Mesenchymal stem cell (in vitro differentiated cells and primary cell): ENCODE results near the gene MRPS18C.

Source experiments
- DNase-seq: peaks from one replicate; pipeline ENCODE4 v3.0.0-alpha.2; 2013
- H2AFZ ChIP-seq: one replicate; pipeline ENCODE4 v1.6.1; 2013; ENCODE audit warnings: low read depth, mild to moderate bottlenecking, control low read depth, inconsistent platforms, low read length, moderate library complexity
- H2AK5ac ChIP-seq: 2 replicates; pipeline ENCODE4 v1.6.1; 2013; ENCODE audit warnings: low read length, moderate library complexity, mild to moderate bottlenecking, inconsistent platforms; ENCODE audit not compliant: severe bottlenecking
- H2BK120ac ChIP-seq: one replicate; pipeline ENCODE4 v1.6.1; 2013; ENCODE audit warnings: low read depth, mild to moderate bottlenecking, inconsistent platforms, low read length, moderate library complexity
- H2BK12ac ChIP-seq, 2 experiments: one replicate each; pipeline ENCODE4 v1.6.1; 2013; ENCODE audit warnings: inconsistent platforms in 2 of 2, low read length in 2 of 2, mild to moderate bottlenecking in 2 of 2, moderate library complexity in 2 of 2, control low read depth in 1 of 2
- H2BK15ac ChIP-seq: one replicate; pipeline ENCODE4 v1.6.1; 2013; ENCODE audit warnings: mild to moderate bottlenecking, low read depth, inconsistent platforms; ENCODE audit not compliant: poor library complexity, severe bottlenecking
- H2BK5ac ChIP-seq: 2 replicates; pipeline ENCODE4 v1.6.1; 2013; ENCODE audit warnings: low read depth, mild to moderate bottlenecking, low read length, control low read depth, inconsistent platforms; ENCODE audit not compliant: poor library complexity, severe bottlenecking
- H3K14ac ChIP-seq, 2 experiments: one replicate each; pipeline ENCODE4 v1.6.1; 2013; ENCODE audit warnings: inconsistent platforms in 2 of 2, low read length in 2 of 2, control low read depth in 1 of 2, mild to moderate bottlenecking in 1 of 2, moderate library complexity in 1 of 2
- H3K18ac ChIP-seq, 2 experiments: one replicate each; pipeline ENCODE4 v1.6.1; 2013; ENCODE audit warnings: inconsistent platforms in 2 of 2, low read length in 2 of 2, control low read depth in 1 of 2, low read depth in 1 of 2, mild to moderate bottlenecking in 1 of 2
- H3K23ac ChIP-seq, 2 experiments: one replicate each; pipeline ENCODE4 v1.6.1; 2013; ENCODE audit warnings: inconsistent platforms in 2 of 2, low read length in 2 of 2, mild to moderate bottlenecking in 2 of 2, moderate library complexity in 2 of 2, control low read depth in 1 of 2
- H3K27ac ChIP-seq: 2 replicates; pipeline ENCODE4 v1.5.1; 2013; ENCODE audit warnings: mild to moderate bottlenecking, moderate library complexity, low read length, control low read depth, inconsistent platforms; ENCODE audit not compliant: poor library complexity, severe bottlenecking
- H3K27me3 ChIP-seq, 2 experiments: 2 replicates each; pipeline versions ENCODE4 v1.6.1 to v1.7.0; 2013; ENCODE audit warnings: low read length in 2 of 2, mild to moderate bottlenecking in 2 of 2, moderate library complexity in 2 of 2, control low read depth in 1 of 2, inconsistent platforms in 1 of 2; ENCODE audit not compliant: control insufficient read depth in 1 of 2, insufficient read depth in 1 of 2
- H3K36me3 ChIP-seq, 2 experiments: 2 replicates each; pipeline versions ENCODE4 v1.6.1 to v1.7.0; 2013; ENCODE audit warnings: low read length in 2 of 2, control low read depth in 1 of 2, inconsistent platforms in 1 of 2, low read depth in 1 of 2, mild to moderate bottlenecking in 1 of 2; ENCODE audit not compliant: insufficient read depth in 2 of 2, control insufficient read depth in 1 of 2
- H3K4ac ChIP-seq, 2 experiments: one replicate each; pipeline ENCODE4 v1.6.1; 2013; ENCODE audit warnings: inconsistent platforms in 2 of 2, low read length in 2 of 2, mild to moderate bottlenecking in 2 of 2, moderate library complexity in 2 of 2, control low read depth in 1 of 2, low read depth in 1 of 2
- H3K4me1 ChIP-seq: 2 replicates; pipeline ENCODE4 v1.6.1; 2013; ENCODE audit warnings: low read depth, low read length, control low read depth; ENCODE audit not compliant: control insufficient read depth, insufficient read depth
- H3K4me2 ChIP-seq: 2 replicates; pipeline ENCODE4 v1.6.1; 2013; ENCODE audit warnings: low read length, mild to moderate bottlenecking, inconsistent platforms; ENCODE audit not compliant: poor library complexity, severe bottlenecking
- H3K4me3 ChIP-seq, 2 experiments: 2 replicates each; pipeline versions ENCODE4 v1.5.1 to v1.7.0; 2013; ENCODE audit warnings: low read length in 2 of 2, mild to moderate bottlenecking in 2 of 2, control low read depth in 1 of 2, low read depth in 1 of 2; ENCODE audit not compliant: insufficient read depth in 1 of 2
- H3K79me1 ChIP-seq: replicated peaks from 2 replicates; pipeline ENCODE4 v1.6.1; 2013; ENCODE audit warnings: mild to moderate bottlenecking, control low read depth, low read length, inconsistent platforms; ENCODE audit not compliant: poor library complexity, severe bottlenecking
- H3K9ac ChIP-seq: 2 replicates; pipeline ENCODE4 v1.7.0; 2013; ENCODE audit warnings: mild to moderate bottlenecking, low read length, moderate library complexity
- H3K9me3 ChIP-seq: 2 replicates; pipeline ENCODE4 v1.7.0; 2013; ENCODE audit warnings: mild to moderate bottlenecking, low read length; ENCODE audit not compliant: control insufficient read depth
- H4K8ac ChIP-seq: one replicate; pipeline ENCODE4 v1.6.1; 2013; ENCODE audit warnings: inconsistent platforms, mild to moderate bottlenecking, low read length, moderate library complexity
- H4K91ac ChIP-seq: one replicate; pipeline ENCODE4 v1.6.1; 2013; ENCODE audit warnings: mild to moderate bottlenecking, low read length, inconsistent platforms
- WGBS: methylation state at CpG from one replicate; pipeline ENCODE4 v1.1.7; 2013; ENCODE audit warnings: mixed read lengths; 5-methylcytosine and 5-hydroxymethylcytosine counted together

Gene MRPS18C

DNA sequence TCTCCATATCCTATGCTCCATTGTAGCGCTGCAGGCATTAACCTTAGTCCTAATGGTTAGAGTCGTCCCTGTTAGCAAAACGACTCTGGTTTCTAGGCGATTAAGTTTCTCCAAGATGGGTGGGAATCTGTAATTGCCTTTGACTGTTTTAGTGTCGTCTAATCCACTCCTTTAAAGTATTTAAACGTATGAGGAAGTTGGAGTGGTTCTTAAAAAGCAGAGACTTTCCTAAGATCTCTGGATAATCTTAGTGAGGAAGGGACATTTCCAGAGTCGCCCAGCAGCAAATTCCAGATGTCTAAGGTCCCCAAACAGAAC is 285 bp downstream of the MRPS18C start:
- Histone ChIP-seq H2BK120ac (no peak overlapping the region), H2BK5ac (no peak overlapping the region), H3K9me3 (no peaks in the 10 kb centered on the region), H3K23ac (no peak overlapping the region), H3K79me1 (peaks cover 15% of the 10 kb centered on the region), H3K27ac (peak overlapping the region; percentile 45), H3K36me3 (peaks cover 9 to 59% of the 10 kb centered on the region in 2 experiments), H3K18ac (peak overlapping the region in 1 of 2 experiments; percentile 92), H3K4ac (peak overlapping the region in 1 of 2 experiments; percentile 60), H3K4me1 (peaks cover 3% of the 10 kb centered on the region), H3K27me3 (no peaks in the 10 kb centered on the region), H2AK5ac (no peak overlapping the region), H3K14ac (no peak overlapping the region), H2BK12ac (no peak overlapping the region), H4K91ac (no peak overlapping the region), H3K4me3 (peak overlapping the region; percentile 66 to 97), H2AFZ (peak overlapping the region; percentile 88), H4K8ac (peak overlapping the region; percentile 70), H2BK15ac (no peak overlapping the region), H3K9ac (peak overlapping the region; percentile 96), H3K4me2 (peak overlapping the region; percentile 82)
- no peak for DNase-seq
- WGBS, result under 1% methylated on average over 5 of the region's 7 CpGs

DNA sequence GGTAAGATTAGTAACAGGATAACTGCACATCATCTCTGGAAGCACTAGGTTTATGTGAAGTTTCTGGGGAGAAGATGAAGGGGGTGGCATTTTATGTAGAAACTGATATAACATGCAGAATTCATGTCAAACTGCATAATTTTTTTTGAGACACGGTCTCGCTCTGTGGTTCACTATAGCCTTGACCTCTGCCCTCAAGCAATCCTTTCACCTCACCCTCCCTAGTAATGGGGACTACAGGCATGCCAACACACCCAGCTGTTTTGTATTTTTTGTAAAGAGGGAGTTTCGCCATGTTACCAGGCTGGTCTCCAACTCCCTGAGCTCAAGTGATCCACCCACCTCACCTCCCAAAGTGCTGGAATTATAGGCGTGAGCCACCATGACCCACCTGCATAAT is 17.6 kb downstream of the MRPS18C start:
- Histone ChIP-seq H3K18ac (no peak overlapping the region), H2BK5ac (no peak overlapping the region), H3K79me1 (peaks cover 9% of the 10 kb centered on the region), H2AFZ (no peak overlapping the region), H3K14ac (no peak overlapping the region), H3K36me3 (peaks cover 15 to 61% of the 10 kb centered on the region in 2 experiments), H3K4ac (no peak overlapping the region), H2BK12ac (no peak overlapping the region), H4K91ac (no peak overlapping the region), H2BK120ac (no peak overlapping the region), H3K23ac (no peak overlapping the region), H3K4me1 (no peaks in the 10 kb centered on the region), H4K8ac (no peak overlapping the region), H3K27ac (no peak overlapping the region), H2BK15ac (no peak overlapping the region), H3K9ac (no peak overlapping the region), H3K9me3 (no peaks in the 10 kb centered on the region), H3K4me3 (no peak overlapping the region), H2AK5ac (no peak overlapping the region), H3K27me3 (no peaks in the 10 kb centered on the region), H3K4me2 (no peak overlapping the region)
- 74% methylated on average over 4 of the region's 4 CpGs for WGBS
- DNase-seq, result no peak

- Histone ChIP-seq H3K27me3 (no peaks in the 10 kb centered on the region), H3K4me3 (no peak overlapping the region), H2AFZ (no peak overlapping the region), H2AK5ac (no peak overlapping the region), H4K91ac (no peak overlapping the region), H3K14ac (no peak overlapping the region), H4K8ac (no peak overlapping the region), H2BK5ac (no peak overlapping the region), H2BK12ac (no peak overlapping the region), H3K79me1 (peaks cover 9% of the 10 kb centered on the region), H3K9me3 (no peaks in the 10 kb centered on the region), H3K4ac (no peak overlapping the region), H3K27ac (no peak overlapping the region), H3K23ac (no peak overlapping the region), H2BK120ac (no peak overlapping the region), H2BK15ac (no peak overlapping the region), H3K9ac (no peak overlapping the region), H3K18ac (no peak overlapping the region), H3K4me2 (no peak overlapping the region), H3K36me3 (peaks cover 15 to 55% of the 10 kb centered on the region in 2 experiments), H3K4me1 (no peaks in the 10 kb centered on the region)
- WGBS, result 100% methylated on average over 1 of the region's 2 CpGs
- DNase-seq, result no peak
Observed at GRCh38 chr4:83473966-83474365, 18.1 kb downstream of the MRPS18C start.

DNA sequence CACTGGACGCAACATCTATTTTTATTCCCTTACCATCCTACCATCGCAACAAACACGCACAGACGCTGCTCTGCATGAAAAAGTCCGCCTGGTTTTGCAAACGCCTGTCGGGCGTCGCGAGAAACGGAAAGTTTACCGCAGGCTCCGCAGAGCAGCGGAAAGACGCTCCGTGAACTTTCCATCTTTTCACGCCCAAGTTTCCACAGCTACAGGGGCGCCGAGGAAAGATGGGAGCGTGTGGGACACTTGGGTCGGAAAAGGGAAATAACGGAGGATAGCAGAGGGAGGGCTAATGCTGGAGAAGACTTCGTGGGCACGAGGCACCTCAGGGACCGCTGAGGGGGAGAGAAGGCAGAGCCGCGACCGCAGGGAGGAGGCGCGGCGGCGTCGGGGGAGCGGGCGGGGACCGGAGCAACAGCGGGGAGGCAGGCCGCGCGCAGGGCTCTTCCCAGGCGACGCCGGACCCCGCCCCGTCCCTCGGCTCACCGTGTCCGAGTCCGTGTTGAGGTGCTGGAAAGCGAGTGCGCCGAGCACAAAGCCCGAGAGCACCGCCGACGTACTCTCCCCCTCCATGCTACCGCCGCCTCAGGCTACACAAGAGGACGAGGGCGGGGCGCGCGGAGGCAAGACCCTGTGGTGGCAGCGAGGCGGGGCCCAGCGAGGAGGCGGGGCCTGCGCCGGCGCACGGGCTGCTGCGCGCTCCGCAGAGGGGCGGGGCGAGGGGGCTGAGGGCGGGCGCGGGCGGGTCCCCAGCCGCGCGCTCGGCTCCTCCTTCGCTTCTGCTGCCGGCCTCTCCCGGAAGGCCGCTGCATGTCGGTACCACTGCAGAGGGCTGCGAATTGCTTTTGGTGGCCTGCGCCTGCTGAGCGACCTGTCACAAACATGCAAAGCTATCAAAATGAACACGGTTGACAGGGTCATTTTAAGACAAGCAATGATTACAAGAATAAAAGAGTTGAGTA is 28.9 kb downstream of the MRPS18C start, which contains the start of gene ABRAXAS1:
Gene ABRAXAS1, minus strand, starts transcription at position 601 of the 962 bp plus-strand sequence. Its CDS starts 28 bp downstream, at position 573.
- Histone ChIP-seq H3K4me3 (peak within 1 kb of the TSS; percentile 75 to 84), H3K4me1 (no peaks in the 10 kb centered on the region), H4K8ac (peak within 1 kb of the TSS; percentile 82), H3K9me3 (no peaks in the 10 kb centered on the region), H3K79me1 (peaks cover 14% of the 10 kb centered on the region), H2BK12ac (peak within 1 kb of the TSS in 1 of 2 experiments; percentile 90), H3K27ac (peak within 1 kb of the TSS; percentile 74), H4K91ac (peak within 1 kb of the TSS; percentile 9), H3K4ac (peak within 1 kb of the TSS in 1 of 2 experiments; percentile 62), H3K14ac (peak within 1 kb of the TSS in 1 of 2 experiments; percentile 8), H2AK5ac (no peak within 1 kb of the TSS), H2BK15ac (no peak within 1 kb of the TSS), H3K4me2 (peak within 1 kb of the TSS; percentile 77), H3K27me3 (no peaks in the 10 kb centered on the region), H3K36me3 (peaks cover 4 to 24% of the 10 kb centered on the region in 2 experiments), H3K18ac (peak within 1 kb of the TSS; percentile 34 to 81), H2BK120ac (peak within 1 kb of the TSS; percentile 66), H3K9ac (peak within 1 kb of the TSS; percentile 86), H3K23ac (peak within 1 kb of the TSS; percentile 22 to 96), H2BK5ac (no peak within 1 kb of the TSS), H2AFZ (peak within 1 kb of the TSS; percentile 11)
- WGBS, result under 1% methylated on average over 69 of the region's 93 CpGs
- DNase-seq, result peak; percentile 93
